Neuron (in vitro differentiated cells): ENCODE data around the gene KCNN4.

Experiments
- H2AFZ ChIP-seq: one replicate; pipeline ENCODE4 v1.6.1; 2013; ENCODE audit warnings: low read depth, mild to moderate bottlenecking, inconsistent platforms, low read length, moderate library complexity
- H3K27me3 ChIP-seq: one replicate; pipeline ENCODE4 v1.6.1; 2013; ENCODE audit warnings: low read length; ENCODE audit not compliant: insufficient read depth
- H3K36me3 ChIP-seq: one replicate; pipeline ENCODE4 v1.6.1; 2013; ENCODE audit warnings: low read length; ENCODE audit not compliant: insufficient read depth
- H3K4me1 ChIP-seq: one replicate; pipeline ENCODE4 v1.6.1; 2013; ENCODE audit warnings: low read length; ENCODE audit not compliant: insufficient read depth
- H3K4me3 ChIP-seq: 2 replicates; pipeline ENCODE4 v1.5.1; 2013; ENCODE audit warnings: mild to moderate bottlenecking, low read length, moderate library complexity
- H3K9me3 ChIP-seq: one replicate; pipeline ENCODE4 v1.6.1; 2013; ENCODE audit warnings: low read length

Gene KCNN4

DNA sequence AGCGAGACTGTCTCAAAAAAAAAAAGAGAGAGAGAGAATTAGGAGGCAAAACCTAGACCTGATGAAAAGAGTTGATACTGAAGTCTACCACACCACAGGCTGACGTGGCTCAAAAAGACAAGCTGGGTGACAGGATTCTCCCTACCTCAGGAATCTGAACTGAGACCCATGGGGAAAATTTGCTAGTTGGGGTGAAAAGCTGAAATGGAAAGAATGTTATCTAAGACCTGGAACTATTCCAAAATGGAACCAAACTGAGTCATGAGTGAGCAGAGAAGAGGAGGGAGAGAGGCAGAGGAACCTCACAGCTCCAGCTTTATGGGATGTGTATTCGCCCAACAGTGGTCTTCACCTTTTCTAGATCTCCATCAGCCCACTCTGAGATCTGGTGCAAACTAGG lies 37.7 kb downstream of the KCNN4 start:
- H3K4me1 ChIP-seq, result no peaks in the 10 kb centered on the region
- H3K4me3 ChIP-seq, result no peak overlapping the region
- peaks cover 83% of the 10 kb centered on the region for H3K36me3 ChIP-seq
- no peaks in the 10 kb centered on the region for H3K27me3 ChIP-seq
- no peaks in the 10 kb centered on the region for H3K9me3 ChIP-seq
- H2AFZ ChIP-seq, result no peak overlapping the region

DNA sequence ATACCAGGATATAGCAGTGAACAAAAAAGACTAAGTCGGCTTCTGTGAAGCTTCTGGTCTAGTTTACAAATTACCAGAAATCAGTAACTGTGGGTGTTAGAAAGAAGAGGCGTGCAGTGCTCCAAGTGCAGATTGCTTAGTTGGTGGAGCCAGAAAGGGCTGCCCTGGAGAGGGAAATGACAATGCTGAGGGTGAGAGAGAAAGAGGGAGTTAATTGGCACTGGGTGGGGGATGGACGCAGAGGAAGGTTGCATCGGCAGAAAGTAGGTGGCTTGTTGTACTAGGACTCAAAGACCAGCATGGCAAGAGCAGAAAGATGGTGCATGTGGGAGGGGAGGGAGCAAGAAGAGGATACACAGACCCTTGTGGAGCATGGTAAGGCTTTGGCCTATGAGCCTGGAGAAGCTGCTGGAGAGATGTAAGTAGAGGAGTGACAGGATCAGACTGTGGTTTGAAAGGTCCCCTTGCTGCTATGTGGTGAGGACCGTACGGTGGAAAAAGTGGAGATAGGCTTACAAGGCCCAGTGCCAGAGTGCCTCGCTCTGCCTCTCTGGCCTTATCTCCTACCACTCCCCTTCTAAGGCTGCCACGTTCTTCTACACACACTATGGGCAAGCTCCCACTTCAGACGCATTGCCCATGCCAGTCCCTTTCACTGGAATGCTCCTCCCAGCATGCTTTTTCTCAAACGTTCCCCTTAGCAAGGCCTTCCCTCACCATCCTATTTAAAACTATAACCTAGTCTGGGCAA lies 39.5 kb downstream of the KCNN4 start:
- H2AFZ ChIP-seq, result no peak overlapping the region
- H3K27me3 ChIP-seq, result no peaks in the 10 kb centered on the region
- no peak overlapping the region for H3K4me3 ChIP-seq
- H3K9me3 ChIP-seq, result no peaks in the 10 kb centered on the region
- peaks cover 82% of the 10 kb centered on the region for H3K36me3 ChIP-seq
- no peaks in the 10 kb centered on the region for H3K4me1 ChIP-seq

GRCh38 chr19:43739439-43740235 lies 41.1 kb downstream of the KCNN4 start:
- H3K36me3 ChIP-seq, result peaks cover 82% of the 10 kb centered on the region
- no peaks in the 10 kb centered on the region for H3K9me3 ChIP-seq

GRCh38 chr19:43738780-43739211 lies 42.0 kb downstream of the KCNN4 start:
- Histone ChIP-seq H3K9me3 (no peaks in the 10 kb centered on the region), H3K27me3 (no peaks in the 10 kb centered on the region), H3K4me1 (no peaks in the 10 kb centered on the region), H2AFZ (no peak overlapping the region), H3K36me3 (peaks cover 81% of the 10 kb centered on the region), H3K4me3 (no peak overlapping the region)

More at GRCh38 chr19:43739439-43740235, 41.1 kb downstream of the KCNN4 start:
- H2AFZ ChIP-seq, result no peak overlapping the region
- no peak overlapping the region for H3K4me3 ChIP-seq
- H3K4me1 ChIP-seq, result no peaks in the 10 kb centered on the region
- H3K27me3 ChIP-seq, result no peaks in the 10 kb centered on the region

DNA sequence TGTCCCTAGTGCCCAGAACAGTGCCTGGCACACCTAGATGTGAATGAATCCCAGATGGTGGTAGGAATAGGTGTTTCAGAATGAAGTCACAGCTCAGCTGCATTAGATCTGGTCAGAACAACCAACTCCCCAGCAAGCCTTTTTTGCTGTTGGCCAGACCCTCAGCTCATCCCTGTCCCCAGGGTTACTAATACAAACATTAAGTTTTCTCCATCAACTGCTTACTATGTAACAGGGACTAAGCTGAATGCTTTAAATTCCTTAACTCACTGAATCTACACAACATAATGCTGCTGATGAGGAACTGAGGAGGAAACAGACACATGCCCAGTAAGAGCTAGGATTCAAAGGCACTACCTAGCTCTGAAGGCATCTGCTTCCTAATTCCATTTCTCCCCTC lies 44.8 kb downstream of the KCNN4 start:
- peaks cover 88% of the 10 kb centered on the region for H3K36me3 ChIP-seq

DNA sequence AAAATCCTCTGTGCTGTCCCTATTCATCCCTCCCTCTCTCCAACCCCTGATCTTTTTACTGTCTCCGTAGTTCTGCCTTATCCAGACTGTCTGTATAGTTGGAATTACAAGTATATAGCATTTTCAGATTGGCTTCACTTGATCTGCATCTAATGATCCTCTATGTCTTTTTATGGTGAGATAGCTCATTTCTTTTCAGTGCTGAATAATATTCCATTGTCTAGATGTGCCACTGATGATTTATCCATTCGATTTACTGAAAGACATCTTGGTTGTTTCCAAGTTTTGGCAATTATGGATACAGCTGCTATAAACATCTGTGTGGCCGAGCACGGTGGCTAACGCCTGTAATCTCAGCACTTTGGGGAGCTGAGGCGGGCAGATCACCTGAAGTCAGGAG lies 45.8 kb downstream of the KCNN4 start:
- Histone ChIP-seq H3K36me3 (peaks cover 82% of the 10 kb centered on the region), H3K4me3 (no peak overlapping the region), H3K9me3 (no peaks in the 10 kb centered on the region), H3K27me3 (no peaks in the 10 kb centered on the region), H3K4me1 (no peaks in the 10 kb centered on the region), H2AFZ (no peak overlapping the region)

More for the DNA sequence above, 44.8 kb downstream of the KCNN4 start:
- no peaks in the 10 kb centered on the region for H3K4me1 ChIP-seq
- no peaks in the 10 kb centered on the region for H3K27me3 ChIP-seq
- H2AFZ ChIP-seq, result no peak overlapping the region
- no peaks in the 10 kb centered on the region for H3K9me3 ChIP-seq
- no peak overlapping the region for H3K4me3 ChIP-seq

- no peak overlapping the region for H2AFZ ChIP-seq
- H3K36me3 ChIP-seq, result peaks cover 70% of the 10 kb centered on the region
- no peaks in the 10 kb centered on the region for H3K4me1 ChIP-seq
- H3K9me3 ChIP-seq, result no peaks in the 10 kb centered on the region
- H3K27me3 ChIP-seq, result no peaks in the 10 kb centered on the region
- no peak overlapping the region for H3K4me3 ChIP-seq
Measured at GRCh38 chr19:43731846-43732245, 48.9 kb downstream of the KCNN4 start.

GRCh38 chr19:43731346-43731745 lies 49.4 kb downstream of the KCNN4 start:
- no peaks in the 10 kb centered on the region for H3K4me1 ChIP-seq
- H3K4me3 ChIP-seq, result no peak overlapping the region
- no peaks in the 10 kb centered on the region for H3K27me3 ChIP-seq
- peaks cover 65% of the 10 kb centered on the region for H3K36me3 ChIP-seq
- H2AFZ ChIP-seq, result no peak overlapping the region
- H3K9me3 ChIP-seq, result no peaks in the 10 kb centered on the region

- H3K36me3 ChIP-seq, result peaks cover 56% of the 10 kb centered on the region
- H2AFZ ChIP-seq, result no peak overlapping the region
- H3K9me3 ChIP-seq, result no peaks in the 10 kb centered on the region
- no peaks in the 10 kb centered on the region for H3K27me3 ChIP-seq
- no peaks in the 10 kb centered on the region for H3K4me1 ChIP-seq
- H3K4me3 ChIP-seq, result no peak overlapping the region
Measured at GRCh38 chr19:43729919-43730318, 50.9 kb downstream of the KCNN4 start.

DNA sequence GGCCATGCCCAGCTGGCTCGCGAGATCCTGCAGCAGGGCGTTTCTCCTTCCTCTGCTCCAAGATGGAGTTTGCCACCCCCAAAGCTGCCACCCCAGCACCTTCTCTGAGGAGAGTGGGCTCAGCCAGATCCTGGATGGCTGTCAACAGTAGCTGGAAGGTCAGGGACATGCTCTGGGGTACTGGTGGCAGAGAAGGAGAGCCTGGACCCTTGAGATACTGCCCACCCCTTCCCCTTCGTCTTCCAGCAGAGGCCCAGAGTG lies 53.2 kb downstream of the KCNN4 start:
- no peaks in the 10 kb centered on the region for H3K4me1 ChIP-seq
- no peak overlapping the region for H2AFZ ChIP-seq
- H3K9me3 ChIP-seq, result no peaks in the 10 kb centered on the region
- no peak overlapping the region for H3K4me3 ChIP-seq
- H3K27me3 ChIP-seq, result no peaks in the 10 kb centered on the region
- peaks cover 34% of the 10 kb centered on the region for H3K36me3 ChIP-seq

DNA sequence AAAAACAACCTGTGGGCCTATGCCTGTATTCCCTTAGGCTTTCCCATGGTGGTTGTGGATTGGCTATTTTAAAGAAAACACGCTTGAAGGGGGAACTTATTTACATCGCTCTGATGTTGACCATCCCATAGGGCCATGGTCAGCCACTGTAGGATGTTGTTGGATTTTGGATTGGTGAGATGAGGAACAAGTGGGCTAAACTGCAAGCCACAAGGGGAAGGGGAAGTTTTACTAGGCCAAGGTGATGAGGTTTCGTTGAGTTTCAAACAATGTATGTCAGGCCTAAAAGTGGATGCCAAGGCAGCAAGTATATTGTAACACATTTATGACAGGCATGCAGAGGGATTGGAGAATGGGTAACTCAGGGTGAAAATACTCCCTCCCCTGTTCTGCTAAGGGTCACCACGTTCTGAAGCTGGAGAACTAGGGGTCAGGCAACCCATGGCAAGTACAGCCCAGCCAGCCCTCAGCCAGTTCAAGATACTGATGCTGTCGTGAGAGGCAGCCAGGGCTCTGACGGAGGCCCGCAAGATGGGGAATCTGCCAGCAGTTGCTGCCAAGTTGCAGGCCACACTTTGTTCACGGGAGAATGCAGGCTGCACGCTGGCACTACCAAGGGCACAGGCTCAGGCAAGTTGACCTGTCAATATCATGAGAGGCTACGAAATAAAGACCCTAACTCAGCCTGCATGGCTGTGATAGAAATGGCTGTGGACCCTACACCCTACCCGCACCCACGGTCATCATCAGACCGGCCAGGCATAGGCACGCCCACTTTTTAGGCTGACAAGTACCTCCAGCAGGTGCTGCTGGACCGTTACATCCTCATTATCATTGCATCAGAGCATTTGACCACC lies 53.8 kb downstream of the KCNN4 start:
- H3K4me1 ChIP-seq, result no peaks in the 10 kb centered on the region
- no peaks in the 10 kb centered on the region for H3K27me3 ChIP-seq
- no peaks in the 10 kb centered on the region for H3K9me3 ChIP-seq
- no peak overlapping the region for H2AFZ ChIP-seq
- peaks cover 29% of the 10 kb centered on the region for H3K36me3 ChIP-seq
- no peak overlapping the region for H3K4me3 ChIP-seq

DNA sequence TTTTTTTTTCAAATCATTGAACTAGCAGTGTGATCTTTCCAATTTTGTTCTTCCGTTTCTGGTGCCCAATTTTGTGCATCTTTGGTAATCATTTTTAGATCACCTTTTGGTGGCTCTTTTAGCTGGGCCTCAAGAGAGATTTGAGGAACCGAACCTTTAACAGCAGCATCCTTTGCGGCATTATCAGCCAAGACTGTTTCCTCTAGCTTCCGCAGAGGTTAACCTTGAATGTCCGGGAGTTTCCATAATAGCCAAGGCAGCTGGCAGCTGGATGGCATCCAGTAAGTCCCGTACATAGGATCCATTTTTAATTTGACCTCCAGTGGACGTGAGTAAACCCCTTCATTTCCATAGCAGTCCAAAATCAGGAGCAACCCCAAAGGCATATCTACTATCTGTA lies 55.3 kb downstream of the KCNN4 start:
- Histone ChIP-seq H3K36me3 (peaks cover 16% of the 10 kb centered on the region), H3K9me3 (no peaks in the 10 kb centered on the region), H3K4me1 (no peaks in the 10 kb centered on the region), H3K27me3 (peaks cover 4% of the 10 kb centered on the region), H2AFZ (no peak overlapping the region), H3K4me3 (no peak overlapping the region)

DNA sequence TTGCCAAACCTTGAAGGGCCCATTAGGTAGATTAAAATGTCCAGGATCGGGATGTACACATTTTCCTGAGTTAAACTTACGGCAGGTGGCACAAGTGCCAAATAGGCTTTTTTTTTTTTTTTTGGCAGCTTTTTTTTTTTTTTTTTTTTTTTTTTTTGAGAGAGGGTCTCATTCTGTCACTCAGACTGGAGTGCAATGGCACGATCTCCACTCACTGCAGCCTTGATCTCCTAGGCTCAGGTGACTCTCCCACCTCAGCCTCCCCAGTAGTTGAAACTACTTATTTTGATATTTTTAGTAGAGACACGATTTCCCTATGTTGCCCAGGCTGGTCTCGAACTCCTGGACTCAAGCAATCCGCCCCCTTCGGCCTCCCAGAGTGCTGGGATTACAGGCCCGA lies 55.9 kb downstream of the KCNN4 start:
- no peak overlapping the region for H2AFZ ChIP-seq
- H3K4me1 ChIP-seq, result no peaks in the 10 kb centered on the region
- H3K9me3 ChIP-seq, result no peaks in the 10 kb centered on the region
- no peak overlapping the region for H3K4me3 ChIP-seq
- peaks cover 15% of the 10 kb centered on the region for H3K36me3 ChIP-seq
- peaks cover 4% of the 10 kb centered on the region for H3K27me3 ChIP-seq
